CD4-positive, alpha-beta T cell treated with Interleukin-10 for 1 hour (primary cell): ENCODE measurements around the gene ATG10.
"Not testable (repeated sequence)": the region's sequence is repeated elsewhere in the genome, so short reads cannot be mapped to it uniquely, and the experiment has no call there.

ENCODE experiments used
- DNase-seq: peaks from one replicate; pipeline ENCODE4 v3.0.0-alpha.2; 2020

Gene ATG10

GRCh38 chr5:81983148-81983547, 11.3 kb downstream of the ATG10 start:
- not testable (repeated sequence) for DNase-seq

GRCh38 chr5:81983563-81983962, 11.7 kb downstream of the ATG10 start:
- not testable (repeated sequence) for DNase-seq

GRCh38 chr5:81986126-81986525, 14.3 kb downstream of the ATG10 start:
- no peak for DNase-seq

- DNase-seq = no peak
These were observed 17.4 kb downstream of the ATG10 start for GRCh38 chr5:81989204-81989603.

- no peak for DNase-seq
These were observed 22.9 kb downstream of the ATG10 start for GRCh38 chr5:81994679-81995078.

- no peak for DNase-seq
These were observed 23.6 kb downstream of the ATG10 start for GRCh38 chr5:81995407-81995806.

- DNase-seq = no peak
These were observed 32.7 kb downstream of the ATG10 start for GRCh38 chr5:82004511-82004910.

GRCh38 chr5:82009869-82010268, 38.0 kb downstream of the ATG10 start:
- not testable (repeated sequence) for DNase-seq

- DNase-seq = no peak
These were observed 38.9 kb downstream of the ATG10 start for GRCh38 chr5:82010696-82011095.

GRCh38 chr5:82011761-82012160, 39.9 kb downstream of the ATG10 start:
- no peak for DNase-seq

- not testable (repeated sequence) for DNase-seq
These were observed 42.8 kb downstream of the ATG10 start for GRCh38 chr5:82014644-82015043.

- DNase-seq = no peak
These were observed 46.6 kb downstream of the ATG10 start for GRCh38 chr5:82018462-82018861.

- no peak for DNase-seq
These were observed 47.7 kb downstream of the ATG10 start for GRCh38 chr5:82019342-82020138.

- DNase-seq = no peak
These were observed 50.7 kb downstream of the ATG10 start for GRCh38 chr5:82022499-82022898.

- no peak for DNase-seq
These were observed 51.8 kb downstream of the ATG10 start for GRCh38 chr5:82023644-82024043.

GRCh38 chr5:82031220-82032119, 59.6 kb downstream of the ATG10 start:
- no peak for DNase-seq

GRCh38 chr5:82042894-82043293, 71.1 kb downstream of the ATG10 start:
- DNase-seq = not testable (repeated sequence)

GRCh38 chr5:82044010-82044409, 72.2 kb downstream of the ATG10 start:
- no peak for DNase-seq

GRCh38 chr5:82045554-82046275, 73.9 kb downstream of the ATG10 start:
- DNase-seq = no peak

- DNase-seq = no peak
These were observed 74.4 kb downstream of the ATG10 start for GRCh38 chr5:82046276-82046647.

- DNase-seq = no peak
These were observed 79.1 kb downstream of the ATG10 start for GRCh38 chr5:82050955-82051354.

- no peak for DNase-seq
These were observed 82.3 kb downstream of the ATG10 start for GRCh38 chr5:82054004-82054710.

- DNase-seq = no peak
These were observed 85.2 kb downstream of the ATG10 start for GRCh38 chr5:82057051-82057450.
